Thyroid gland (tissue), 4 donors: ENCODE data around the gene FEZF2.

Experiments
- CTCF ChIP-seq, 6 experiments: fragments of 200-600 bp in 3 of 6; fragments of 450-650 bp in 3 of 6; sonication (generic) in 3 of 6; IDR thresholded peaks; one replicate each; pipeline ENCODE4 v1.5.1; 2016 to 2019; ENCODE audit warnings: antibody characterized with exemption in 6 of 6, mild to moderate bottlenecking in 2 of 6, inconsistent platforms in 1 of 6, moderate library complexity in 1 of 6
- POLR2A ChIP-seq, 2 donors: fragments of 450-650 bp; IDR thresholded peaks; one replicate each; pipeline ENCODE4 v1.6.1; 2017; ENCODE audit warnings: antibody characterized with exemption in 2 of 2, mild to moderate bottlenecking in 2 of 2, moderate library complexity in 1 of 2

- TF ChIP-seq CTCF (IDR thresholded peaks at IDR 0.05): no peak
- TF ChIP-seq POLR2A (IDR thresholded peaks at IDR 0.05): no peak
These were observed 3.8 kb upstream of the FEZF2 start for GRCh38 chr3:62376906-62377877.
